AG08395 (cell line): ENCODE data around the gene LTBP2.

ENCODE experiments used
- DNase-seq: peaks from one replicate; pipeline ENCODE4 v3.0.0; 2012; ENCODE audit warnings: mixed read lengths, low spot score

The LTBP2 gene

GRCh38 chr14:74591394-74591793 is 20.6 kb downstream of the LTBP2 start:
- no peak for DNase-seq

DNA sequence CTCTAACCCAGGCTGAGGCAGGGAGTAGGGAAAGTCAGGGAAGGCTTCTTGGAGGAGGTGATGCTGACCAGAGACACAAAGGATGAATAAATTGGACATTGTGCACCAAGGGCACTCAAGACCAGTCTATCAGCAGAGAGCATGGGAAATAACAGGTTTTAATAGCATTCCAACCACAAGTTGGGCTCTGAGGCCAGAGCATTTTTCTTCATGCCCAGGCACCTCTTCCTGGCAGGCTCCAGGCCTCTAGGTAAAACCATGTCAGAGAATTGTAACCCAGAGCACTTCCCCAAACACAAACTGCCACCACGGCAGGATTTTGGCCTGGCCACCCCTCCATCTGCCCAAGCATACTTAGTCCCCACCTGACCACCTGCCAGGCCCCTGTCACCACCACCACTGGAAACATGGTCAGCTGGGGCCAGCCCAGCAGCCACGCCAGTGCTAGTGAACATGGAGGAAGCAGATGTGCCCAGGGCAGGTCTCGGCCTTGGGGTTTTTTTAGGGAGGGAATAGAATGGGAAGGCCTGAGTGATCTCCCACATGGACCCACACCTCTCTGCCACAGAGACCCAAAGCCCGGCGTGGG is 22.7 kb downstream of the LTBP2 start:
- no peak for DNase-seq

- DNase-seq = no peak
Measured at GRCh38 chr14:74587363-74587707, 24.7 kb downstream of the LTBP2 start.

DNA sequence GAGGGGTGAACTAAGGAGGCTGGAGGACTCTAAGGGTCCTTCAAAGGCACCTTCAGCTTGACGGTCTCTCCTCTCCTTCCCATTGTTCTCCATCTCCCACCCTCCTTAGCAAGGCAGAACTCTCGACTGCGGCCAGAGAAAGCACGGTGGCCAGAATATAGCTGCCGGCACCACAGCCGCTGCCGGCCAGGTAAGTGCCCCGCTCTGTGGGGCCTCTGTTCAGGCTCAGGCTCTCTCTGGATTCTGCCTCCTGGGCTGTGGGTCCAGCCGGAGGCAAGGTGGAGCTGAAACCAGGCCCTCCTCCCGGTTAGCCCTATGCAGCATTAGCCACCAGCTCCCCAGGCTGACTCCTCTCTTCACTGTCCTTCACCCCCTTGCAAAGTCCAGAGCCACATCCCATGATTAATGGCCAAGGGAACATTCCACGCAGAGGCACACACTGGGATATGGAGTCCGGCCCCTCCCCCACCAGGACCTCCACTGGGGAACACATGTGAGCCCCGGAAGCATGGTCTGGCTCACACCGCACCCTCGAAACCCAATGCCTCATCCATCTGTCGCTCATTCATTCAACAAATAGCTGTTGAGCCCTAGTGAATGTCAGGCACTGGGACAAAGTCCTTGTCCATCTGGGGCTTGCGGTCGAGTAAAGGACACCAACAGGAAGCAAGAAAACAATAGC is 25.2 kb downstream of the LTBP2 start:
- DNase-seq = no peak

GRCh38 chr14:74585406-74586335 is 26.4 kb downstream of the LTBP2 start:
- no peak for DNase-seq

GRCh38 chr14:74584951-74585350 is 27.1 kb downstream of the LTBP2 start:
- no peak for DNase-seq

- peak; percentile 71 for DNase-seq
Measured at GRCh38 chr14:74583689-74584434, 28.2 kb downstream of the LTBP2 start.

DNA sequence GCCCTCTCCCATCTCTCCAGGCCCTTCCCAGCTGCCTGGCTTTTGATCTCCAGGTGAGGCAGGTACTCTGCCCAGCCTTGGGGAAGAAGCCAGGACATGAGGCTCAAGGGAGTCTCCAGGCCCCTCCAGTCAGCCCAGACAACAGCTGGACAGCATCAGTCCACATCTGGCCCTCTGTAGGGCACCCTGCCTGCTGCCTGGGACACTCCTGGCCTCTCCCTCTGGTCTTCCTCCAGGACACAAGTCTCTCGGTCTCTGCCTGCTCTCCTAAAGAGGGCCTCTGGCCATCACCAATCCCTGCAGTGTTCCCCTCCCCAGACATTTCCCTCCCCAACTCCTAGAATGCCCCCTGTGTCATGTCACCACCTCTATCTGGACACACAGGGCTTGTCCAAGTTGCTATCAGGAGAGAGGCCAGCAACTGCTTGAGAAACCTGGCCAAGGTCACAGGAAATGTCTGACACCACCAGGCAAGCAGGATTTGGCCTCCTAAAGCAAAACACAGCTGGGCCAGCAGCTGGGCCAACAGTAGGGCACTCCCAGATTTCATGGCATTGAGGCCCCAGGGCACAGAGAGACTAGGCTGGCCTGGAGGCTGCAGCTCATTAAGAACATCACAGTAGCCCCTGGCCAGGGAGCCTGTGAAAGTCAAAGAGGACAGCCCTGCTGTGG is 29.0 kb downstream of the LTBP2 start:
- no peak for DNase-seq

DNA sequence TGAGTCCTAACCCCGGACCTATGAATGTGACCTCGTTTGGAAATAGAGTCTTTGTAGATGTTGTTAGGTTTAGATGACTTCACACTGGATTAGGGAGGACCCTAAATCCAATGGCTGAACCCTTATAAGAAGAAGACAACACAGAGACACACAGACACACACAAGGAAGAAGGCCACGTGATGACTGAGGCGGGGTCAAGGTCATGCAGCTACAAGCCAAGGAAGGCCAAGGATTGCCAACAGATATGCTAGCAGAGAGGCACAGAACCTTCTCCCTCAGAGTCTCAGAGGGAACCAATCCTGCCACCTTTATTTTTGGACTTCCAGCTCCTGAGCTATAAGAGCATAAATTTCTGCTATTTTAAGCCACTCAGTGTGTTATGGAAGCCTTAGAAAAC is 31.8 kb downstream of the LTBP2 start:
- no peak for DNase-seq

GRCh38 chr14:74579447-74580274 is 32.4 kb downstream of the LTBP2 start:
- peak; percentile 62 for DNase-seq

DNA sequence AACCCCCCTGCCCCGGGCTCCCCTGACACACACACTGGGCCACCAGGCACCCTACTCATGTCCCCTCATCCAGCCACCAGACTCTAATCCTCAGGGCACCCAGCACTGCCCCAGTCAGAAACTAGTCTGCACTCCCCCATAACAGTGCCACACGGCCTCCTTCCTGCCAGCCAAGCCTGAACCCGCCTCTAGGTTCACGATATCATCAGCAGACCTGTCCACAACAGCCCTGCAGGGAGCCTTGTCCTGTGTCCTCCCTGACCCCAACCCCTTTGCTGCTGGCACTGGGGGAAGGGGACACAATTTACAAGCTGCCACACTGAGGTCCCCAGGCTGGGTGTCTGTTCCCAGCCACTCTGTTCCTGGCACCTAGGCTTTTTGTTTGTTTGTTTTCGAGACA is 33.6 kb downstream of the LTBP2 start:
- DNase-seq = no peak

GRCh38 chr14:74577948-74578275 is 34.1 kb downstream of the LTBP2 start:
- no peak for DNase-seq

DNA sequence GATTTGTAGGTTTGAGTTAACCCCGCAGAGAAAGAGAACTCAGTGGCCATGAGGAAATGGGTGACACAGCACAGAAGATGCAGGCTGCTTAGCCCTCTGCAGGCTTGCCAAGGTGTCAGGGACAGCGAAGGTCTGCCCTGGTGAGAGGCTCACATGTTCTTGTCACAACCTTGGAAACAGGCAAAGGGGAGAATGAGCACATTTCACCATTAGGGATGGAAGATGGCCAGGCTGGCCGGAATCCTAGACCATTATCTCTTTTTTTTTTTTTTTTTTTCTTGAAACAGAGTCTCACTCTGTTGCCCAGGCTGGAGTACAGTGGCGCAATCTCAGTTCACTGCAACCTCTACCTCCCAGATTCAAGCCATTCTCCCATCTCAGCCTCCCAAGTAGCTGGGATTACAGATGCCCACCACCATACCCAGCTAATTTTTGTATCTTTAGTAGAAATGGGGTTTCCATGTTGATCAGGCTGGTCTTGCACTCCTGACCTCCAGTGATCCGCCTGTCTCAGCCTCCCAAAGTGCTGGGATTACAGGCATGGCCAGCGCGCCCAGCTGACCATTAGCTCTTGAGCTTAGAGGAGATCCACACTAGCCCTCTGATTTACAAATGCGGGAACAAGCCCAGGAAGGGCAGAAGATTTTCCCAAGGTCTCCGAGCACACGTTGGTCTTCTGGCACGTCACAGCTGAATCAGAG is 34.6 kb downstream of the LTBP2 start:
- DNase-seq = no peak

DNA sequence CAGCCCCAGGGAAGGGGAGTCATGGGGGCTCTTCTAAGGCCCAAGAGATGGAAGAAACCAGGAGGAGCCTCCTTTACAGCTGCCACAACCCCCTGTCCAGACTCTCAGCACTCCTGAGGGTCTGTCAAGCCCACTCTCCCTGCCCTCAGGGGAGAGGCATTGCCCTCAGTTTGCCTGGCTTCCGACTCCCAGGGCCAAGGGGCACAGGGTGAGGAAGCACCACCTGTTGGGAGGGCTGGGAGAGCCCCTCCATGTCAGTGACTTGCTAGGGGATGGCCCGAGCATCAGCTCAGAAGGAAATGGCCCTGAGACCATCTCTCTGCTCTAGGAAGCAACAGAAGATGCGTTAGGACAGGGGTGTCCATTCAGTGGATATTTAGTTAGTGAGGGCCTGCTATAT is 36.1 kb downstream of the LTBP2 start:
- no peak for DNase-seq

DNA sequence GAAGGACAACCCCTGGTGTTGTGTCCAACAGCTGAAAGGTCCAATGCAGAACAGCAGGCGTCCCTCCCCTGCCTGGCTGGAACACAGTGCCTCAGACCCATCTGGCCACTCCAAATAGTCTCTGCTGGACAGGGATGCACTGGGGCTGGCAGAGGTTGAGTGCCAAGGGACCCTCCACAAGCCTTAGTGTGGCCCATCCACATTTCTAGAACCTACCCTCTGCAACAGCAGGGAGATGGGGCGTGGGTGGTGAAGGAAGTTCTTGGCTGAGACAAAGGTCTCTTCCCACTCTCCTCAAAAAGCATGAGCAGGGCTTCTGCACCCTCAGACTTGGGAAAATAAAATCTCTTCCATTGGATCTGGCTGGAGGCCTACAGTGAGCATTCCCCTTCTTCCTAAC is 36.5 kb downstream of the LTBP2 start:
- DNase-seq = no peak

DNA sequence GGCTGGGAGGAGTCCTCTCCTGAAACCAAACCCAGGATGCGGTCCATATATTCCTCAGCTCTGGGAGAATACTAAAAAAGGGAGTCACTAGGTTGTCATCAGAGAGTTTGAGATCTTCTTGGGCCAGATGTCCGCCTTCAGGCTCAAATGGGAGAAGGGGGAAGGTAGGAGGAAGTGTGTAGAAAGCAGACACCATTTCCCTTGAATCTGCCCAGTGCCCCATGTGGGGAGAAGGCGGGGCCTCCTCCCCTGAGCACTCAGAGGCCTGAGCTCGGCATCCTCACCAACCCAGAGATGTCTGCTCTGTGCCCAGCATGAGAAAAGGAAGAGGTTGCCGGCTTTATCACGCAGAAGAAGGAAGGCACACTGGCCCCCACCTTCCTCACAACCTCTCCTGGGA is 37.3 kb downstream of the LTBP2 start:
- no peak for DNase-seq

DNA sequence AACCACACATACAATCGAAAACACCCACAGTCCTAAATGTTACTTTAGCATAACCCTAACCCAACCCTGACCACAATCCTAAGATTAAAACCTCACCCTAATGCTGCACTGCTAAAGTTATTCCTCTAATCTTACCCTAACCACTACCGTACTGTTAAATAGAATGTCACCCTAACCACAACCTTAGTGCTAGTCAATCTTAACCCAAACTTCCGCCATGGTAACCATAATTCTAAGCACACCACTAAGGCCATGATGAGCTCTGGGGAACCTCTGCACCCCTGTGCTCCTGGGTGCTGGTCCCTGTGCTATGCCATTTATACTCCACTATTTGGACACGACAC is 38.0 kb downstream of the LTBP2 start:
- DNase-seq = no peak

GRCh38 chr14:74573421-74574089 is 38.5 kb downstream of the LTBP2 start:
- DNase-seq = no peak

DNA sequence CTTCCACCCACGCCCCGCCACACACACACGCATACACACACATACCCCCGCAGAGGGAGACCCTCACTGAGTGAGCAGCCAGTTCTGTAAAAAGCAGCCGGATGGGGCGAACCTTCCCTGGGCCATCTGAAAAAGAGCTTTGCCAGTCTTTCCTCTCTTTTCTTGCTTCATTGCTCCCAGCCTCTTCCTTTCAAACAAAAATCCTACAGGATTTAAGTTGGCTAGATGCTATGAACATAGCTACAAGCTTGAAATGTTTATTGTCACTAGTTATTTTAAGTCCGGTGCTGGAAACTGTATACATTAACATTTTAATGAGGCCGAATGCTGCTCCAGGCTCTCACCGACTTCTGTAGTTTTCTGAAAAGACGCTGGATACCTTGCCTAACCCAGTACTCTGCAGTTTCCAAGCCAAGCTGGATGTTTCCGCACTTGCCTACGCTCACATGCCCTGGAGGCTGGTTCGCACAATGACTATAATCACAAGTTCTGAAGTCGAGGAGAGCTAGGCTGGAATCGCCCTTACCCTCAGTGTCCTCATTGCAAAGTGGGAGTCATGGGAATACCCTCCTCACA is 39.2 kb downstream of the LTBP2 start:
- no peak for DNase-seq
